IMR-90 (cell line): Measurements from ENCODE around the gene FBXL7. TPM values are rescaled to one million over a fixed set of nuclear protein-coding genes. Genes with fewer than 3 reads are reported as not detected.

Experiments
- ATAC-seq: fragments of 200-7000 bp; cut with Tn5 transposase; 2 replicates; pipeline ENCODE4 v1.9.1; 2020; ENCODE audit warnings: low read depth, mild to moderate bottlenecking, moderate library complexity
- BruUV-seq: library from RNA; stranded (reverse); fragments of 400-500 nt; replicated peaks from 2 replicates; lab custom pipeline; 2021; lab: Mats Ljungman, UMichigan
- CTCF ChIA-PET: fragments of 300-600 bp; formaldehyde crosslinking; extraction: SDS; loops from one replicate; lab custom pipeline; 2021; ENCODE audit warnings: antibody characterized with exemption; lab: Yijun Ruan, JAX
- POLR2A ChIA-PET: fragments of 300-600 bp; sonication (Branson Sonifier 250); formaldehyde crosslinking; loops from one replicate; lab custom pipeline; 2022; ENCODE audit warnings: antibody characterized with exemption; ENCODE audit not compliant: unreplicated experiment; lab: Charles Lee
- DNase-seq: peaks from one replicate; pipeline ENCODE4 v3.0.0; 2013
- H2AFZ ChIP-seq: replicated peaks from 2 replicates; pipeline ENCODE3; 2013; ENCODE audit warnings: low read length, mild to moderate bottlenecking; ENCODE audit not compliant: poor library complexity
- H2AK5ac ChIP-seq: 2 replicates; pipeline ENCODE4 v1.6.1; 2013; ENCODE audit warnings: low read depth, low read length, inconsistent platforms
- H2AK9ac ChIP-seq: replicated peaks from 2 replicates; pipeline ENCODE3; 2013; ENCODE audit warnings: mild to moderate bottlenecking, low read depth, low read length, moderate library complexity; ENCODE audit not compliant: poor library complexity
- H2BK120ac ChIP-seq: 2 replicates; pipeline ENCODE4 v1.6.1; 2013; ENCODE audit warnings: low read depth, low read length, inconsistent platforms
- H2BK15ac ChIP-seq: 3 replicates; pipeline ENCODE4 v1.6.1; 2013; ENCODE audit warnings: low read depth, low read length, inconsistent platforms
- H2BK20ac ChIP-seq: 2 replicates; pipeline ENCODE4 v1.6.1; 2013; ENCODE audit warnings: low read depth, mild to moderate bottlenecking, inconsistent platforms, low read length, moderate library complexity
- H2BK5ac ChIP-seq: 2 replicates; pipeline ENCODE4 v1.6.1; 2013; ENCODE audit warnings: mild to moderate bottlenecking, low read depth, low read length, inconsistent platforms; ENCODE audit not compliant: poor library complexity, severe bottlenecking
- H3K14ac ChIP-seq: replicated peaks from 2 replicates; pipeline ENCODE4 v1.6.1; 2013; ENCODE audit warnings: low read depth, low read length, inconsistent platforms
- H3K18ac ChIP-seq: 2 replicates; pipeline ENCODE4 v1.6.1; 2013; ENCODE audit warnings: low read depth, low read length, control low read depth
- H3K23ac ChIP-seq: 2 replicates; pipeline ENCODE4 v1.6.1; 2013; ENCODE audit warnings: low read depth, low read length, inconsistent platforms
- H3K27ac ChIP-seq: 2 replicates; pipeline ENCODE4 v1.5.1; 2013; ENCODE audit warnings: mild to moderate bottlenecking, control low read depth, low read length; ENCODE audit not compliant: insufficient read depth
- H3K27me3 ChIP-seq: 2 replicates; pipeline ENCODE4 v1.6.1; 2013; ENCODE audit warnings: low read length; ENCODE audit not compliant: control insufficient read depth, insufficient read depth
- H3K36me3 ChIP-seq: 2 replicates; pipeline ENCODE4 v1.6.1; 2013; ENCODE audit warnings: low read length, mixed read lengths; ENCODE audit not compliant: control insufficient read depth, insufficient read depth
- H3K4ac ChIP-seq: 2 replicates; pipeline ENCODE4 v1.6.1; 2013; ENCODE audit warnings: low read depth, low read length, inconsistent platforms
- H3K4me1 ChIP-seq: 2 replicates; pipeline ENCODE4 v1.6.1; 2013; ENCODE audit warnings: low read length, mixed read lengths; ENCODE audit not compliant: control insufficient read depth, insufficient read depth
- H3K4me2 ChIP-seq: 2 replicates; pipeline ENCODE4 v1.6.1; 2013; ENCODE audit warnings: low read depth, mild to moderate bottlenecking, control low read depth, low read length, moderate library complexity
- H3K4me3 ChIP-seq: 2 replicates; pipeline ENCODE4 v1.5.1; 2013; ENCODE audit warnings: low read depth, mild to moderate bottlenecking, control low read depth, low read length, moderate library complexity; ENCODE audit not compliant: insufficient read depth
- H3K56ac ChIP-seq: 2 replicates; pipeline ENCODE4 v1.6.1; 2013; ENCODE audit warnings: low read length, inconsistent platforms; ENCODE audit not compliant: insufficient read depth; ENCODE audit errors: extremely low read depth
- H3K79me1 ChIP-seq, 2 experiments: 2 replicates each; pipeline ENCODE4 v1.6.1; 2013; ENCODE audit warnings: low read length in 2 of 2, inconsistent platforms in 1 of 2, low read depth in 1 of 2
- H3K9ac ChIP-seq: 2 replicates; pipeline ENCODE4 v1.6.1; 2013; ENCODE audit warnings: low read depth, low read length, control low read depth
- H3K9me1 ChIP-seq: 2 replicates; pipeline ENCODE4 v1.6.1; 2013; ENCODE audit warnings: low read length, inconsistent platforms; ENCODE audit not compliant: insufficient read depth
- H3K9me3 ChIP-seq: 2 replicates; pipeline ENCODE4 v1.6.1; 2013; ENCODE audit warnings: low read length; ENCODE audit not compliant: control insufficient read depth, insufficient read depth
- H4K20me1 ChIP-seq: 2 replicates; pipeline ENCODE4 v1.6.1; 2013; ENCODE audit warnings: low read length, inconsistent platforms; ENCODE audit not compliant: insufficient read depth
- H4K5ac ChIP-seq: 2 replicates; pipeline ENCODE4 v1.6.1; 2013; ENCODE audit warnings: mild to moderate bottlenecking, low read depth, low read length, control low read depth
- H4K8ac ChIP-seq, 2 experiments: 2 replicates each; pipeline ENCODE4 v1.6.1; 2013; ENCODE audit warnings: low read depth in 2 of 2, low read length in 2 of 2, control low read depth in 1 of 2, inconsistent platforms in 1 of 2
- H4K91ac ChIP-seq: 2 replicates; pipeline ENCODE4 v1.6.1; 2013; ENCODE audit warnings: low read depth, low read length, inconsistent platforms; ENCODE audit not compliant: insufficient read depth
- BHLHE40 ChIP-seq: fragments of 150-350 bp; IDR thresholded peaks from 2 replicates; pipeline ENCODE4 v1.6.1; 2016; ENCODE audit warnings: mild to moderate bottlenecking, low read depth, low read length
- CEBPB ChIP-seq: IDR thresholded peaks from 2 replicates; pipeline ENCODE4 v1.6.1; 2012; ENCODE audit warnings: low read depth, low read length, improper control_type of control experiment
- CHD1 ChIP-seq: IDR thresholded peaks from 2 replicates; pipeline ENCODE4 v1.6.1; 2012; ENCODE audit warnings: low read depth, low read length, improper control_type of control experiment
- CTCF ChIP-seq: conservative IDR thresholded peaks from 2 replicates; pipeline ENCODE4 v1.5.1; 2012; ENCODE audit warnings: mild to moderate bottlenecking, low read depth, low read length, improper control_type of control experiment
- ELK1 ChIP-seq: fragments of 150-350 bp; IDR thresholded peaks from 2 replicates; pipeline ENCODE4 v1.6.1; 2016; ENCODE audit warnings: low read depth, mild to moderate bottlenecking, low read length, moderate library complexity, borderline replicate concordance
- FOS ChIP-seq: fragments of 150-350 bp; IDR thresholded peaks from 2 replicates; pipeline ENCODE4 v1.6.1; 2016; ENCODE audit warnings: low read depth, low read length
- MAFK ChIP-seq: IDR thresholded peaks from 2 replicates; pipeline ENCODE4 v1.6.1; 2012; ENCODE audit warnings: low read depth, low read length, improper control_type of control experiment
- MAZ ChIP-seq: IDR thresholded peaks from 2 replicates; pipeline ENCODE4 v1.6.1; 2012; ENCODE audit warnings: low read depth, mild to moderate bottlenecking, low read length, improper control_type of control experiment, moderate library complexity, borderline replicate concordance
- MXI1 ChIP-seq: IDR thresholded peaks from 2 replicates; pipeline ENCODE4 v1.6.1; 2012; ENCODE audit warnings: low read depth, mild to moderate bottlenecking, low read length, moderate library complexity, borderline replicate concordance
- NFE2L2 ChIP-seq: fragments of 150-350 bp; IDR thresholded peaks from 2 replicates; pipeline ENCODE4 v1.6.1; 2016; ENCODE audit warnings: low read depth, mild to moderate bottlenecking, low read length
- POLR2A ChIP-seq: IDR thresholded peaks from 2 replicates; pipeline ENCODE4 v1.6.1; 2012; ENCODE audit warnings: mild to moderate bottlenecking, low read depth, low read length
- RAD21 ChIP-seq: IDR thresholded peaks from 2 replicates; pipeline ENCODE4 v1.6.1; 2012; ENCODE audit warnings: low read length, improper control_type of control experiment
- RCOR1 ChIP-seq: IDR thresholded peaks from 2 replicates; pipeline ENCODE4 v1.6.1; 2012; ENCODE audit warnings: mild to moderate bottlenecking, low read length, improper control_type of control experiment; ENCODE audit not compliant: insufficient replicate concordance
- RFX5 ChIP-seq: IDR thresholded peaks from 2 replicates; pipeline ENCODE4 v1.8.0; 2012; ENCODE audit warnings: low read depth, mild to moderate bottlenecking, low read length, moderate library complexity
- SMC3 ChIP-seq: fragments of 150-350 bp; IDR thresholded peaks from 2 replicates; pipeline ENCODE4 v1.6.1; 2016; ENCODE audit warnings: low read depth, mild to moderate bottlenecking, antibody characterized with exemption, low read length, moderate library complexity
- USF2 ChIP-seq: fragments of 150-350 bp; IDR thresholded peaks from 2 replicates; pipeline ENCODE4 v1.6.1; 2017; ENCODE audit warnings: mild to moderate bottlenecking, antibody characterized with exemption, low read length, low read depth
- WGBS, 2 experiments: methylation state at CpG; one replicate each; pipeline versions ENCODE4 v1.1.5 to v1.1.7; 2013; ENCODE audit warnings: missing lambda C conversion rate in 2 of 2; ENCODE audit not compliant: insufficient read length in 1 of 2; ENCODE audit errors: extremely low coverage in 2 of 2; 5-methylcytosine and 5-hydroxymethylcytosine counted together
- dilution Hi-C: fragments of 300-500 bp; cut with HindIII; formaldehyde crosslinking; loops from one replicate; pipeline ENCODE4 v1.14.3; 2018; ENCODE audit warnings: low sequenced_read_pairs; ENCODE audit not compliant: unreplicated experiment
- in situ Hi-C: fragments of 300-500 bp; cut with MboI; formaldehyde crosslinking; loops from 3 replicates; pipeline ENCODE4 v1.14.3; 2019; ENCODE audit warnings: low sequenced_read_pairs, inconsistent platforms, mixed read lengths
- intact Hi-C: fragments of 100-400 bp; cut with micrococcal nuclease; formaldehyde crosslinking; loops from 2 replicates; pipeline ENCODE4 v1.10.0; 2022
- polyA plus RNA-seq, 3 experiments: library from polyadenylated mRNA; depleted of rRNA; stranded (reverse); fragments of >200 nt; gene quantifications; 2 replicates each; pipeline ENCODE4 v1.2.3, GENCODE V29; 2012; ENCODE audit warnings: low replicate concordance in 1 of 3
- total RNA-seq: library from RNA; depleted of rRNA; stranded (reverse); fragments of >200 nt; gene quantifications from 2 replicates; pipeline ENCODE4 v1.2.3, GENCODE V29; 2012

Gene FBXL7
- total and polyA plus RNA-seq, 2 of the 4 experiments (the other 2 are of a cell fraction) = 4.1 to 10.2 TPM

DNA sequence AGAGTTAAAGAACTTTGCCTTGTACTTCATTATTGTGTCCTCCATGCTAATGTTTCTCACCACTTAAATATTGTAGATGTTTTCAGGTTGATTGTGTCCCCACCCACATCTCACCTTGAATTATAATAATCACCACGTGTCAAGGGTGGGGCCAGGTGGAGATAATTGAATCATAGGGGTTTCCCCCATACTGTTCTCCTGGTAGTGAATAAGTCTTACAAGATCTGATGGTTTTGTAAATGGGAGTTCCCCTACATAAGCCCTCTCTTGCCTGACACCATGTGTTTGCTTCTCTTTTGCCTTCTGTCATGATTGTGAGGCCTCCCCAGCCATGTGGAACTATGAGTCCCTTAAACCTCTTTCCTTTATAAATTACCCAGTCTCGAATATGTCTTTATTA lies 248.3 kb downstream of the FBXL7 start:
- Histone ChIP-seq H4K91ac (no peak overlapping the region), H3K4ac (no peak overlapping the region), H2BK5ac (no peak overlapping the region), H3K36me3 (no peaks in the 10 kb centered on the region), H2AK5ac (no peak overlapping the region), H2BK15ac (no peak overlapping the region), H3K27me3 (no peaks in the 10 kb centered on the region), H2AK9ac (no peak overlapping the region), H3K18ac (no peak overlapping the region), H3K79me1 (peaks cover 0 to under 1% of the 10 kb centered on the region in 2 experiments; a peak in 3 of 4 replicates), H3K27ac (no peak overlapping the region), H3K23ac (no peak overlapping the region), H3K4me1 (no peaks in the 10 kb centered on the region), H4K8ac (no peak overlapping the region), H3K9ac (no peak overlapping the region), H3K56ac (no peak overlapping the region), H4K5ac (no peak overlapping the region), H3K9me1 (no peaks in the 10 kb centered on the region), H2BK20ac (no peak overlapping the region), H3K9me3 (no peaks in the 10 kb centered on the region), H3K4me2 (no peak overlapping the region), H4K20me1 (no peaks in the 10 kb centered on the region), H2AFZ (no peak overlapping the region), H2BK120ac (no peak overlapping the region), H3K14ac (no peak overlapping the region), H3K4me3 (no peak overlapping the region)
- intact Hi-C loops = no loop called here
- in situ Hi-C loops = no loop called here
- dilution Hi-C loops = no loop called here
- ATAC-seq = no peak
- POLR2A ChIA-PET = no interaction called here
- TF ChIP-seq MXI1 (no peak), CTCF (no peak), NFE2L2 (no peak), FOS (no peak), RCOR1 (no peak), CHD1 (no peak), SMC3 (no peak), MAZ (no peak), ELK1 (no peak), MAFK (no peak), POLR2A (no peak), RFX5 (no peak), RAD21 (no peak), USF2 (no peak), BHLHE40 (no peak), CEBPB (no peak)
- BruUV-seq = no TSS peak
- no peak for DNase-seq
- CTCF ChIA-PET = no interaction called here
- WGBS, 2 experiments = no CpG with 5 or more reads among the region's 2 CpGs
